RWPE2 (cell line): ENCODE results near the gene ADAMTS13.

Experiments used
- ATAC-seq: fragments of 200-7000 bp; cut with Tn5 transposase; 3 replicates; pipeline ENCODE4 v1.9.1; 2021; ENCODE audit warnings: low read depth
- DNase-seq: peaks from one replicate; pipeline ENCODE4 v3.0.0-alpha.2; 2020; ENCODE audit warnings: low spot score
- H3K27ac ChIP-seq: fragments of 450-650 bp; 2 replicates; pipeline ENCODE4 v1.5.1; 2017; ENCODE audit warnings: mild to moderate bottlenecking; ENCODE audit not compliant: poor library complexity, severe bottlenecking
- H3K27me3 ChIP-seq: fragments of 250-450 bp; sonication (Bioruptor Pico); 2 replicates; pipeline ENCODE4 v1.5.1; 2021; ENCODE audit warnings: mild to moderate bottlenecking, moderate library complexity; ENCODE audit not compliant: insufficient read depth, poor library complexity, severe bottlenecking
- H3K36me3 ChIP-seq: fragments of 250-450 bp; sonication (Bioruptor Pico); 2 replicates; pipeline ENCODE4 v1.5.1; 2020; ENCODE audit warnings: low read depth, mild to moderate bottlenecking, moderate library complexity
- H3K4me1 ChIP-seq: fragments of 250-450 bp; sonication (Bioruptor Pico); 2 replicates; pipeline ENCODE4 v1.5.1; 2021; ENCODE audit warnings: mild to moderate bottlenecking, moderate library complexity; ENCODE audit not compliant: insufficient read depth, poor library complexity, severe bottlenecking
- H3K4me3 ChIP-seq: fragments of 250-450 bp; sonication (Bioruptor Pico); 2 replicates; pipeline ENCODE4 v1.5.1; 2021; ENCODE audit warnings: mild to moderate bottlenecking, moderate library complexity; ENCODE audit not compliant: severe bottlenecking
- H3K9me3 ChIP-seq: fragments of 250-450 bp; sonication (Bioruptor Pico); 2 replicates; pipeline ENCODE4 v1.5.1; 2021; ENCODE audit warnings: mild to moderate bottlenecking, moderate library complexity; ENCODE audit not compliant: severe bottlenecking
- CTCF ChIP-seq: fragments of 450-650 bp; IDR thresholded peaks from one replicate; pipeline ENCODE4 v1.5.1; 2017; ENCODE audit warnings: mild to moderate bottlenecking, moderate library complexity; ENCODE audit not compliant: poor library complexity, severe bottlenecking

Gene ADAMTS13

DNA sequence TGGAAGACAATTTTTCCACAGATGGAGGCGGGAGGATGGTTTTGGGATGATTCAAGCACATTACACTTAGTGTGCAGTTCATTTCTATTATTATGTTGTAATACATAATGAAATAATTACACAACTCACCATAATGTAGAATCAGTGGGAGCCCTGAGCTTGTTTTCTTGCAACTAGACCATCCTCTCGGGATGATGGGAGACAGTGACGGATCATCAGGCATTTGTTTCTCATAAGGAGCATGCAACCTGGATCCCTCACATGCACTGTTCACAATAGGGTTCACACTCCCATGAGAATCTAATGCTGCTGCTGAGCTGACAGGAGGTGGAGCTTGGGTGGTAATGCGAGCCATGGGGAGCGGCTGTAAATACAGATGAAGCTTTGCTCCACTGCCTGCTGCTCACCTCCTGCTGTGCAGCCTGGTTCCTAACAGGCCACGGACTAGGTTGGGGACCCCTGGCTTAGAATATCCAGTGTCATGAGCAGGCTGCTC is 44.4 kb upstream of the ADAMTS13 start:
- Histone ChIP-seq H3K4me1 (no peaks in the 10 kb centered on the region), H3K4me3 (no peak overlapping the region), H3K36me3 (peaks cover 14% of the 10 kb centered on the region), H3K9me3 (no peaks in the 10 kb centered on the region), H3K27ac (no peak overlapping the region), H3K27me3 (no peaks in the 10 kb centered on the region)
- ATAC-seq = no peak
- TF ChIP-seq CTCF = no peak
- DNase-seq = no peak

DNA sequence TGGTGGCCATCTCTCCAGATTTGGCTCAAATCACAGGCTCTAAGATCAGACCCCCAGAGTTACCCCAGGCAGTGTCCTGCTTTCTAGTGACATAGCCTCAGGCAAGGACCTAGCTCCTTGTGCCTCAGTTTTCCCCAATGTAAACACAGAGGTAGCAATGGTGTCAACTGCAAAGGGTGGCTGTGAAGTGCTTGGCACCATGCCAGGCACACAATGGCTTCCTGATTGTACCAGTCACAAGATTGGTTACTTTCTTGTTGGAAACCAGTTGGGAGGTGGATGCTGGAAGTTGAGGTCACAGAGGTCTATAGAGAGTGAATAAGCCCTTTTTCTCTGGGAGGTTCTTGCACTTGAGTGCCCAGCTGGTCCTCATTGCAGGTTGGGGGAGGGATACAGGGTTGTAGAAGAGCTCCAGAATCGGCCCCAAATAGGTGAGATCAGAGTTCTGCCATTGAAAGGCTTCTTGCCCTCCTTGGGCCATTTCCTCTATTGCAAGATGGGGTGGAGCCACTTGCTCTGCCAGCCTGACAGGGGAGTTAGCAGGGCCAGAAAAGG is 43.7 kb upstream of the ADAMTS13 start:
- peaks cover 6% of the 10 kb centered on the region for H3K36me3 ChIP-seq
- ATAC-seq = no peak
- H3K27me3 ChIP-seq = no peaks in the 10 kb centered on the region
- no peak overlapping the region for H3K27ac ChIP-seq
- no peaks in the 10 kb centered on the region for H3K9me3 ChIP-seq
- TF ChIP-seq CTCF = no peak
- no peak overlapping the region for H3K4me3 ChIP-seq
- no peaks in the 10 kb centered on the region for H3K4me1 ChIP-seq
- no peak for DNase-seq

DNA sequence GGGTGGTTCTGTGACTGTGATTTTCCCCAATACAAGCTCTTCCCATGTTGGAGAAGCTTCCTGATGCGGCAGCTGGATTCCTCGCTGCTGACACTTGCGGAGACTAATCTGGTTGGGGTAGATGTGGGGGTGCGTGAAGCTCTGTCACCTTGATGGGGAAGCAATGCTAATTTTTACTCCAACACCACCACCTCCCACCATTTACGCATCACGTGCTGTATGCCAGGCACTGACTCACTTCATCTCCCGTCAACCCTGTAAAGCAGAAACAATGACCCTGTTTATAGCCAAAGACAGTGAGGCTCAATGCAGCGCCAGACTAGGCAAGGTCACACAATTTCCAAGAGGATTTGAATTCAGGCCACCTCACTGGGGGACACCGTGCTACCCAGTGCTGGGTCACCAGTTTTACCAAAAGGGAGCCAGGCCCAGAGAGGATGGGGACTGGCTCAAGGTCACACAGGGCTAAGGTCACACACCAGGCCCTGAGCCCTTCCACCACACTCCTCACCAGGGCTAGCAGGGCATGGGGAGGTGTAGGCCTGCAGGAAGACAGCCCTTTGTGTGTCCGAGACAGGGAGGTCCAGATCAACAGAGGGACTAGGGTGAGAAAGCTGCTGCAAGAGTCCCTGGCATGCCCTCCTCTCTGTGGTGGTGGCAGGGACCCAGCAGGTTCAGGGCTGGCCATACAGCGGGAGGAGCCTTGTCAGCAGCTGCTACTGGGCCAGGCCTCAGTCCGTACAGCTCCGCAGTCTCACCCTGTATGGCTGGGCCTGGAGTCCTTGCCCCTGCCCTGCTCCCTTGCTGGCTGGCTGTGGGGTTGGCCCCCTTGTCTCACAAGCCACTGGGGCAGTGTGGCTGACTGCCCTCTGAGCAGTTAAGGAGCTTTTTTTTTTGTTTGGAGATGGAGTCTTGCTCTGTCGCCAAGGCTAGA is 42.7 kb upstream of the ADAMTS13 start:
- H3K4me1 ChIP-seq = no peaks in the 10 kb centered on the region
- no peak for DNase-seq
- H3K27ac ChIP-seq = no peak overlapping the region
- TF ChIP-seq CTCF = no peak
- H3K27me3 ChIP-seq = no peaks in the 10 kb centered on the region
- H3K36me3 ChIP-seq = no peaks in the 10 kb centered on the region
- ATAC-seq = no peak
- no peak overlapping the region for H3K4me3 ChIP-seq
- H3K9me3 ChIP-seq = no peaks in the 10 kb centered on the region

GRCh38 chr9:133380734-133381133 is 41.4 kb upstream of the ADAMTS13 start:
- no peak overlapping the region for H3K4me3 ChIP-seq
- TF ChIP-seq CTCF = no peak
- no peaks in the 10 kb centered on the region for H3K4me1 ChIP-seq
- no peaks in the 10 kb centered on the region for H3K36me3 ChIP-seq
- H3K27ac ChIP-seq = no peak overlapping the region
- ATAC-seq (no peak), DNase-seq (no peak)
- H3K27me3 ChIP-seq = no peaks in the 10 kb centered on the region
- no peaks in the 10 kb centered on the region for H3K9me3 ChIP-seq
